Uterus (tissue), 2 donors: ENCODE results near the gene GFAP.

ENCODE experiments used
- CTCF ChIP-seq, 4 experiments: fragments of 200-600 bp in 2 of 4; fragments of 450-650 bp in 2 of 4; sonication (generic) in 2 of 4; IDR thresholded peaks; one replicate each; pipeline ENCODE4 v1.5.1; 2016 to 2019; ENCODE audit warnings: antibody characterized with exemption in 4 of 4, mild to moderate bottlenecking in 2 of 4, moderate library complexity in 1 of 4
- POLR2A ChIP-seq, 2 donors: fragments of 450-650 bp; IDR thresholded peaks; one replicate each; pipeline ENCODE4 v1.6.1; 2016; ENCODE audit warnings: antibody characterized with exemption in 2 of 2, mild to moderate bottlenecking in 1 of 2, moderate library complexity in 1 of 2

GRCh38 chr17:44955674-44956425 is 40.5 kb upstream of the GFAP start:
- TF ChIP-seq CTCF (IDR thresholded peaks at IDR 0.05) = no peak
- no peak for TF ChIP-seq POLR2A (IDR thresholded peaks at IDR 0.05)
